Kidney epithelial cell (primary cell): Measurements from ENCODE around the gene AP1B1. TPM values are rescaled to one million over a fixed set of nuclear protein-coding genes. Genes with fewer than 3 reads are reported as not detected.

ENCODE experiments used
- DNase-seq: peaks from one replicate; pipeline ENCODE4 v3.0.0-alpha.2; 2010; ENCODE audit warnings: low read depth
- H3K27me3 ChIP-seq: 2 replicates; pipeline ENCODE4 v1.6.0; 2011; ENCODE audit warnings: low read length; ENCODE audit not compliant: control insufficient read depth, insufficient read depth
- H3K36me3 ChIP-seq: 2 replicates; pipeline ENCODE4 v1.5.1; 2011; ENCODE audit warnings: low read length; ENCODE audit not compliant: control insufficient read depth, insufficient read depth
- H3K4me3 ChIP-seq: 2 replicates; pipeline ENCODE4 v1.5.1; 2011; ENCODE audit warnings: low read depth, mild to moderate bottlenecking, control low read depth, low read length
- total RNA-seq: library from RNA; depleted of rRNA; stranded (reverse); fragments of >200 nt; gene quantifications from 2 replicates; pipeline ENCODE4 v1.2.3, GENCODE V29; 2015
- TF ChIP-seq, protein P1 (sequence below): IDR thresholded peaks from 2 replicates; pipeline ENCODE4 v1.5.1; 2011; ENCODE audit warnings: mild to moderate bottlenecking, moderate library complexity, low read length, control low read depth, inconsistent platforms; ENCODE audit not compliant: insufficient read depth, poor library complexity, severe bottlenecking

Gene AP1B1
- total RNA-seq, 1 donor from 2014 or later: 65.2 TPM

DNA sequence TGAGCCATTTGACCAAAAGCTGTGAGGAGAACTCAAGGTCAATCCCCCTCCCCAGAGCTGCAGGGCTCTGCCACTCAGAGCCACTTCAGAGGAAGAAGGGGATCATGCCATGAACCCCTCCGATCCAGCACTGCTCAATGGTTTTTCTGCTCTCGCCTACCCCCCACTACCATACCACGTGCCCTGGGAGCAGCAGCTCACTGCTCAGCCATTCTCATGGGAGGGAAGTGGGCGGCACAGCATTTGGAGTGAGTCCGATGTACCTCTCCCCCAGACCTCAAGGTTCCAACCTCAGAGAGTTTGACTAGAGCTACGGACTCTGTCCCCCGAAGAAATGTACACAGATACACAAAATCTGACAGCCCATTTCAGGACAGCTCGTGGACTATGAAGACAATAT is 34.5 kb downstream of the AP1B1 start:
- DNase-seq: no peak
- TF ChIP-seq, protein P1, sequence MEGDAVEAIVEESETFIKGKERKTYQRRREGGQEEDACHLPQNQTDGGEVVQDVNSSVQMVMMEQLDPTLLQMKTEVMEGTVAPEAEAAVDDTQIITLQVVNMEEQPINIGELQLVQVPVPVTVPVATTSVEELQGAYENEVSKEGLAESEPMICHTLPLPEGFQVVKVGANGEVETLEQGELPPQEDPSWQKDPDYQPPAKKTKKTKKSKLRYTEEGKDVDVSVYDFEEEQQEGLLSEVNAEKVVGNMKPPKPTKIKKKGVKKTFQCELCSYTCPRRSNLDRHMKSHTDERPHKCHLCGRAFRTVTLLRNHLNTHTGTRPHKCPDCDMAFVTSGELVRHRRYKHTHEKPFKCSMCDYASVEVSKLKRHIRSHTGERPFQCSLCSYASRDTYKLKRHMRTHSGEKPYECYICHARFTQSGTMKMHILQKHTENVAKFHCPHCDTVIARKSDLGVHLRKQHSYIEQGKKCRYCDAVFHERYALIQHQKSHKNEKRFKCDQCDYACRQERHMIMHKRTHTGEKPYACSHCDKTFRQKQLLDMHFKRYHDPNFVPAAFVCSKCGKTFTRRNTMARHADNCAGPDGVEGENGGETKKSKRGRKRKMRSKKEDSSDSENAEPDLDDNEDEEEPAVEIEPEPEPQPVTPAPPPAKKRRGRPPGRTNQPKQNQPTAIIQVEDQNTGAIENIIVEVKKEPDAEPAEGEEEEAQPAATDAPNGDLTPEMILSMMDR: no peak
- Histone ChIP-seq H3K4me3 (no peak overlapping the region), H3K36me3 (peaks cover 3% of the 10 kb centered on the region), H3K27me3 (no peaks in the 10 kb centered on the region)

GRCh38 chr22:29353286-29353685 is 35.1 kb downstream of the AP1B1 start:
- no peaks in the 10 kb centered on the region for H3K27me3 ChIP-seq
- H3K36me3 ChIP-seq: peaks cover 3% of the 10 kb centered on the region
- DNase-seq: no peak
- no peak overlapping the region for H3K4me3 ChIP-seq
- TF ChIP-seq, protein P1: no peak

GRCh38 chr22:29352778-29353177 is 35.6 kb downstream of the AP1B1 start:
- H3K27me3 ChIP-seq: no peaks in the 10 kb centered on the region
- TF ChIP-seq, protein P1: no peak
- no peak for DNase-seq
- no peak overlapping the region for H3K4me3 ChIP-seq
- H3K36me3 ChIP-seq: peaks cover 3% of the 10 kb centered on the region

DNA sequence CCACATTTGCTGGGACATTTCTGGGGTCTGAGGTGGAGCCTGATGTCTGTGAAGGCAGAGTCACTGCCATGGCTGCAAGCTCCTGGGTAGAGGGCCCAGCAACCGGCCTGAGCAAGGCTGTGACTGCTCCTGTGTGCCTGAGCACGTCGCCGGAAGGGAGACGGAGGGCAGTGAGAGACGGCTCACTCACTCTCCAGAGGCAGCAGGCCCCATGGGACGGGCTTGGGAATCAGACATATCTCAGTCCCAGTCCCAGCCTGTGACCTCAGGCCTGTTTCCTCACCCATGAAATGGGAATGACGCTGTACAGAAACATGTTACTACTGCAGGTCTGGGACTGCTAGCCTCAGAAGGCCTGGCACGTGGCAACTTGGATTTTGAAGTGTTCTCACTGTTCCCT is 36.5 kb downstream of the AP1B1 start:
- no peak for DNase-seq
- H3K4me3 ChIP-seq: no peak overlapping the region
- TF ChIP-seq, protein P1: no peak
- no peaks in the 10 kb centered on the region for H3K27me3 ChIP-seq
- H3K36me3 ChIP-seq: peaks cover 6% of the 10 kb centered on the region

- no peaks in the 10 kb centered on the region for H3K27me3 ChIP-seq
- no peak for DNase-seq
- TF ChIP-seq, protein P1: no peak
- H3K4me3 ChIP-seq: no peak overlapping the region
- peaks cover 4% of the 10 kb centered on the region for H3K36me3 ChIP-seq
Measured at GRCh38 chr22:29351042-29351441, 37.3 kb downstream of the AP1B1 start.

DNA sequence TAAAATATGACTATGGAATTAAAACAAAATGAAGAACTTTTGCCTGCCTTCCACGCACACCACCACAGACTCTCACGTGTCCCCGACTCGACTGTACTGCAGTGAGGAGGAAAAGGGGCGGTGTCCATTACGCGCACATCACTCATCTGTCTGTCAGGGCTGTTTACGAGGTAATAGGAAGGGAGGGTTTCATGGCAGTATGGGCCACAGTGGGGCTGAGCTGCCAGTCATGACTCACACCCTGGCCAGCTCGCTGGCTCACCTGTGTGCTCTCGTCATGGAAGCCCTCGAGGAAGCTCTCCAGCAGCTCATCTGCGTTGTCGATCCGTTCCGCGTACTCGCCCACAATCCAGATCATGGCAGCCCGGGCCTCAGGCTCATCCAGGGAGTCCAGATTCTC is 39.4 kb downstream of the AP1B1 start:
- TF ChIP-seq, protein P1: no peak
- no peaks in the 10 kb centered on the region for H3K27me3 ChIP-seq
- H3K4me3 ChIP-seq: no peak overlapping the region
- DNase-seq: no peak
- H3K36me3 ChIP-seq: peaks cover 4% of the 10 kb centered on the region
